ENCODE measurements around the gene RASGRF2. TPM values are rescaled to one million over a fixed set of nuclear protein-coding genes. Genes with fewer than 3 reads are reported as not detected.

The RASGRF2 gene
- polyA plus RNA-seq, 2 donors, result 0.40 to 0.69 TPM

- peaks cover 0 to 2% of the 10 kb centered on the region in 2 donors for H3K27me3 ChIP-seq (ENCODE audit: control insufficient read depth in 1 of 2, insufficient read depth in 2 of 2, low read length in 2 of 2)
- H3K4me3 ChIP-seq (ENCODE audit: low read depth in 1 of 2, low read length in 2 of 2), result no peak overlapping the region
- no peaks in the 10 kb centered on the region for H3K4me1 ChIP-seq (ENCODE audit: control insufficient read depth in 2 of 2, insufficient read depth in 2 of 2, low read length in 1 of 2)
- no peaks in the 10 kb centered on the region for H3K9me3 ChIP-seq (ENCODE audit: control insufficient read depth in 2 of 2, insufficient read depth in 1 of 2, low read depth in 1 of 2, low read length in 1 of 2)
- WGBS, 2 donors, result 79 to 85% methylated on average over 4 of the region's 4 CpGs
- no peak overlapping the region for H3K27ac ChIP-seq (ENCODE audit: low read depth in 2 of 2, low read length in 1 of 2)
- no peaks in the 10 kb centered on the region for H3K36me3 ChIP-seq (ENCODE audit: control insufficient read depth in 2 of 2, insufficient read depth in 2 of 2, low read length in 1 of 2)
Observed at GRCh38 chr5:81205058-81205457, 244.9 kb downstream of the RASGRF2 start.

GRCh38 chr5:81207009-81207408, 246.8 kb downstream of the RASGRF2 start:
- Histone ChIP-seq H3K4me3 (ENCODE audit: low read depth in 1 of 2, low read length in 2 of 2) (no peak overlapping the region), H3K4me1 (ENCODE audit: control insufficient read depth in 2 of 2, insufficient read depth in 2 of 2, low read length in 1 of 2) (no peaks in the 10 kb centered on the region), H3K9me3 (ENCODE audit: control insufficient read depth in 2 of 2, insufficient read depth in 1 of 2, low read depth in 1 of 2, low read length in 1 of 2) (no peaks in the 10 kb centered on the region), H3K36me3 (ENCODE audit: control insufficient read depth in 2 of 2, insufficient read depth in 2 of 2, low read length in 1 of 2) (no peaks in the 10 kb centered on the region), H3K27me3 (ENCODE audit: control insufficient read depth in 1 of 2, insufficient read depth in 2 of 2, low read length in 2 of 2) (peaks cover 0 to 2% of the 10 kb centered on the region in 2 donors), H3K27ac (ENCODE audit: low read depth in 2 of 2, low read length in 1 of 2) (no peak overlapping the region)
- 75 to 80% methylated on average over 5 of the region's 5 CpGs for WGBS, 2 donors

GRCh38 chr5:81208904-81209303, 248.7 kb downstream of the RASGRF2 start:
- Histone ChIP-seq H3K9me3 (ENCODE audit: control insufficient read depth in 2 of 2, insufficient read depth in 1 of 2, low read depth in 1 of 2, low read length in 1 of 2) (no peaks in the 10 kb centered on the region), H3K4me3 (ENCODE audit: low read depth in 1 of 2, low read length in 2 of 2) (no peak overlapping the region), H3K27me3 (ENCODE audit: control insufficient read depth in 1 of 2, insufficient read depth in 2 of 2, low read length in 2 of 2) (no peaks in the 10 kb centered on the region), H3K36me3 (ENCODE audit: control insufficient read depth in 2 of 2, insufficient read depth in 2 of 2, low read length in 1 of 2) (no peaks in the 10 kb centered on the region), H3K27ac (ENCODE audit: low read depth in 2 of 2, low read length in 1 of 2) (no peak overlapping the region), H3K4me1 (ENCODE audit: control insufficient read depth in 2 of 2, insufficient read depth in 2 of 2, low read length in 1 of 2) (no peaks in the 10 kb centered on the region)
- 82 to 91% methylated on average over 4 of the region's 4 CpGs for WGBS, 2 donors

GRCh38 chr5:81209386-81209785, 249.2 kb downstream of the RASGRF2 start:
- H3K36me3 ChIP-seq (ENCODE audit: control insufficient read depth in 2 of 2, insufficient read depth in 2 of 2, low read length in 1 of 2), result no peaks in the 10 kb centered on the region
- H3K27ac ChIP-seq (ENCODE audit: low read depth in 2 of 2, low read length in 1 of 2), result no peak overlapping the region
- 87 to 90% methylated on average over 5 of the region's 5 CpGs for WGBS, 2 donors
- no peaks in the 10 kb centered on the region for H3K27me3 ChIP-seq (ENCODE audit: control insufficient read depth in 1 of 2, insufficient read depth in 2 of 2, low read length in 2 of 2)
- no peaks in the 10 kb centered on the region for H3K4me1 ChIP-seq (ENCODE audit: control insufficient read depth in 2 of 2, insufficient read depth in 2 of 2, low read length in 1 of 2)
- H3K4me3 ChIP-seq (ENCODE audit: low read depth in 1 of 2, low read length in 2 of 2), result no peak overlapping the region
- H3K9me3 ChIP-seq (ENCODE audit: control insufficient read depth in 2 of 2, insufficient read depth in 1 of 2, low read depth in 1 of 2, low read length in 1 of 2), result no peaks in the 10 kb centered on the region

GRCh38 chr5:81209869-81210493, 249.8 kb downstream of the RASGRF2 start:
- H3K9me3 ChIP-seq (ENCODE audit: control insufficient read depth in 2 of 2, insufficient read depth in 1 of 2, low read depth in 1 of 2, low read length in 1 of 2), result no peaks in the 10 kb centered on the region
- H3K27ac ChIP-seq (ENCODE audit: low read depth in 2 of 2, low read length in 1 of 2), result no peak overlapping the region
- no peak overlapping the region for H3K4me3 ChIP-seq (ENCODE audit: low read depth in 1 of 2, low read length in 2 of 2)
- 86 to 88% methylated on average over 11 of the region's 11 CpGs for WGBS, 2 donors
- no peaks in the 10 kb centered on the region for H3K4me1 ChIP-seq (ENCODE audit: control insufficient read depth in 2 of 2, insufficient read depth in 2 of 2, low read length in 1 of 2)
- no peaks in the 10 kb centered on the region for H3K27me3 ChIP-seq (ENCODE audit: control insufficient read depth in 1 of 2, insufficient read depth in 2 of 2, low read length in 2 of 2)
- no peaks in the 10 kb centered on the region for H3K36me3 ChIP-seq (ENCODE audit: control insufficient read depth in 2 of 2, insufficient read depth in 2 of 2, low read length in 1 of 2)

GRCh38 chr5:81212211-81212751, 252.1 kb downstream of the RASGRF2 start:
- Histone ChIP-seq H3K27ac (ENCODE audit: low read depth in 2 of 2, low read length in 1 of 2) (no peak overlapping the region), H3K36me3 (ENCODE audit: control insufficient read depth in 2 of 2, insufficient read depth in 2 of 2, low read length in 1 of 2) (no peaks in the 10 kb centered on the region), H3K4me3 (ENCODE audit: low read depth in 1 of 2, low read length in 2 of 2) (no peak overlapping the region), H3K9me3 (ENCODE audit: control insufficient read depth in 2 of 2, insufficient read depth in 1 of 2, low read depth in 1 of 2, low read length in 1 of 2) (no peaks in the 10 kb centered on the region), H3K27me3 (ENCODE audit: control insufficient read depth in 1 of 2, insufficient read depth in 2 of 2, low read length in 2 of 2) (no peaks in the 10 kb centered on the region), H3K4me1 (ENCODE audit: control insufficient read depth in 2 of 2, insufficient read depth in 2 of 2, low read length in 1 of 2) (no peaks in the 10 kb centered on the region)
- WGBS, 2 donors, result 67 to 82% methylated on average over 11 of the region's 11 CpGs

GRCh38 chr5:81213070-81213469, 252.9 kb downstream of the RASGRF2 start:
- WGBS, 2 donors, result 67 to 79% methylated on average over 3 of the region's 3 CpGs
- Histone ChIP-seq H3K27ac (ENCODE audit: low read depth in 2 of 2, low read length in 1 of 2) (no peak overlapping the region), H3K27me3 (ENCODE audit: control insufficient read depth in 1 of 2, insufficient read depth in 2 of 2, low read length in 2 of 2) (no peaks in the 10 kb centered on the region), H3K4me1 (ENCODE audit: control insufficient read depth in 2 of 2, insufficient read depth in 2 of 2, low read length in 1 of 2) (no peaks in the 10 kb centered on the region), H3K36me3 (ENCODE audit: control insufficient read depth in 2 of 2, insufficient read depth in 2 of 2, low read length in 1 of 2) (no peaks in the 10 kb centered on the region), H3K4me3 (ENCODE audit: low read depth in 1 of 2, low read length in 2 of 2) (no peak overlapping the region), H3K9me3 (ENCODE audit: control insufficient read depth in 2 of 2, insufficient read depth in 1 of 2, low read depth in 1 of 2, low read length in 1 of 2) (no peaks in the 10 kb centered on the region)

GRCh38 chr5:81214848-81215247, 254.7 kb downstream of the RASGRF2 start:
- Histone ChIP-seq H3K9me3 (ENCODE audit: control insufficient read depth in 2 of 2, insufficient read depth in 1 of 2, low read depth in 1 of 2, low read length in 1 of 2) (no peaks in the 10 kb centered on the region), H3K27me3 (ENCODE audit: control insufficient read depth in 1 of 2, insufficient read depth in 2 of 2, low read length in 2 of 2) (no peaks in the 10 kb centered on the region), H3K4me1 (ENCODE audit: control insufficient read depth in 2 of 2, insufficient read depth in 2 of 2, low read length in 1 of 2) (no peaks in the 10 kb centered on the region), H3K36me3 (ENCODE audit: control insufficient read depth in 2 of 2, insufficient read depth in 2 of 2, low read length in 1 of 2) (no peaks in the 10 kb centered on the region), H3K4me3 (ENCODE audit: low read depth in 1 of 2, low read length in 2 of 2) (no peak overlapping the region), H3K27ac (ENCODE audit: low read depth in 2 of 2, low read length in 1 of 2) (no peak overlapping the region)
- 76 to 83% methylated on average over 8 of the region's 8 CpGs for WGBS, 2 donors

- Histone ChIP-seq H3K27ac (ENCODE audit: low read depth in 2 of 2, low read length in 1 of 2) (no peak overlapping the region), H3K27me3 (ENCODE audit: control insufficient read depth in 1 of 2, insufficient read depth in 2 of 2, low read length in 2 of 2) (no peaks in the 10 kb centered on the region), H3K4me3 (ENCODE audit: low read depth in 1 of 2, low read length in 2 of 2) (no peak overlapping the region), H3K4me1 (ENCODE audit: control insufficient read depth in 2 of 2, insufficient read depth in 2 of 2, low read length in 1 of 2) (no peaks in the 10 kb centered on the region), H3K36me3 (ENCODE audit: control insufficient read depth in 2 of 2, insufficient read depth in 2 of 2, low read length in 1 of 2) (no peaks in the 10 kb centered on the region), H3K9me3 (ENCODE audit: control insufficient read depth in 2 of 2, insufficient read depth in 1 of 2, low read depth in 1 of 2, low read length in 1 of 2) (no peaks in the 10 kb centered on the region)
- WGBS, 2 donors, result 67 to 84% methylated on average over 3 of the region's 3 CpGs
Observed at GRCh38 chr5:81216152-81216551, 256.0 kb downstream of the RASGRF2 start.

- Histone ChIP-seq H3K4me3 (ENCODE audit: low read depth in 1 of 2, low read length in 2 of 2) (no peak overlapping the region), H3K27ac (ENCODE audit: low read depth in 2 of 2, low read length in 1 of 2) (no peak overlapping the region), H3K36me3 (ENCODE audit: control insufficient read depth in 2 of 2, insufficient read depth in 2 of 2, low read length in 1 of 2) (no peaks in the 10 kb centered on the region), H3K27me3 (ENCODE audit: control insufficient read depth in 1 of 2, insufficient read depth in 2 of 2, low read length in 2 of 2) (peaks cover 0 to 3% of the 10 kb centered on the region in 2 donors), H3K4me1 (ENCODE audit: control insufficient read depth in 2 of 2, insufficient read depth in 2 of 2, low read length in 1 of 2) (no peaks in the 10 kb centered on the region), H3K9me3 (ENCODE audit: control insufficient read depth in 2 of 2, insufficient read depth in 1 of 2, low read depth in 1 of 2, low read length in 1 of 2) (no peaks in the 10 kb centered on the region)
- 92 to 99% methylated on average over 3 of the region's 3 CpGs for WGBS, 2 donors
Observed at GRCh38 chr5:81219389-81219788, 259.2 kb downstream of the RASGRF2 start.
